HCT116 (cell line): Measurements from ENCODE around the gene ADAM30.

Source experiments
- CEBPB ChIP-seq: IDR thresholded peaks from 2 replicates; pipeline ENCODE4 v1.6.1; 2012; ENCODE audit warnings: low read depth
- CTCF ChIP-seq, 3 experiments: fragments of 200-600 bp in 1 of 3; sonication (generic) in 1 of 3; IDR thresholded peaks in 2 of 3; conservative IDR thresholded peaks in 1 of 3; 2 replicates each; pipeline ENCODE4 v1.5.1; 2012 to 2017; ENCODE audit warnings: low read depth in 2 of 3, low read length in 2 of 3, antibody characterized with exemption in 1 of 3, borderline replicate concordance in 1 of 3, control low read depth in 1 of 3, mild to moderate bottlenecking in 1 of 3, mixed read lengths in 1 of 3, mixed run types in 1 of 3, moderate library complexity in 1 of 3; ENCODE audit not compliant: insufficient read depth in 1 of 3
- EGR1 ChIP-seq: IDR thresholded peaks from 2 replicates; pipeline ENCODE4 v1.6.1; 2012; ENCODE audit warnings: low read depth
- ELF1 ChIP-seq: IDR thresholded peaks from 2 replicates; pipeline ENCODE4 v1.6.1; 2012; ENCODE audit warnings: low read depth, borderline replicate concordance
- EZH2 ChIP-seq: fragments of 200-600 bp; sonication (generic); IDR thresholded peaks from 2 replicates; pipeline ENCODE4 v1.6.1; 2017; ENCODE audit warnings: antibody characterized with exemption, mixed run types
- EZH2phosphoT487 ChIP-seq: fragments of 200-600 bp; IDR thresholded peaks from 2 replicates; pipeline ENCODE4 v1.6.1; 2018; ENCODE audit warnings: antibody characterized with exemption, borderline replicate concordance
- POLR2A ChIP-seq: IDR thresholded peaks from 2 replicates; pipeline ENCODE4 v1.7.0; 2011; ENCODE audit warnings: borderline replicate concordance; ENCODE audit not compliant: insufficient read depth, insufficient read length; ENCODE audit errors: extremely low read depth
- POLR2AphosphoS5 ChIP-seq: IDR thresholded peaks from 2 replicates; pipeline ENCODE4 v1.6.1; 2011; ENCODE audit warnings: mild to moderate bottlenecking, low read depth, low read length, moderate library complexity
- SP1 ChIP-seq: IDR thresholded peaks from 2 replicates; pipeline ENCODE4 v1.6.1; 2012; ENCODE audit warnings: low read depth
- TCF7L2 ChIP-seq: IDR thresholded peaks from 2 replicates; pipeline ENCODE4 v1.7.0; 2011; ENCODE audit warnings: borderline replicate concordance, inconsistent platforms; ENCODE audit not compliant: insufficient read depth, insufficient read length; ENCODE audit errors: extremely low read depth
- ZBTB33 ChIP-seq: IDR thresholded peaks from 2 replicates; pipeline ENCODE4 v1.6.1; 2011; ENCODE audit warnings: mild to moderate bottlenecking, low read length, moderate library complexity; ENCODE audit not compliant: insufficient replicate concordance; ENCODE audit errors: extremely low read depth
- ZNF274 ChIP-seq: fragments of 200-500 bp; sonication (Bioruptor generic); IDR thresholded peaks from 2 replicates; pipeline ENCODE4 v1.6.1; 2014; ENCODE audit warnings: mild to moderate bottlenecking, low read depth, low read length, inconsistent platforms

GRCh38 chr1:119941392-119941791 lies 45.1 kb upstream of the ADAM30 start:
- no peak for TF ChIP-seq EZH2phosphoT487
- no peak for TF ChIP-seq CTCF (IDR thresholded peaks at IDR 0.05 in 2 of 3, conservative IDR thresholded peaks at IDR 0.05 in 1 of 3; ENCODE audit: borderline replicate concordance in 1 of 3, insufficient read depth in 1 of 3, low read depth in 2 of 3, low read length in 2 of 3)
- no peak for TF ChIP-seq POLR2A
- TF ChIP-seq TCF7L2, result no peak
- no peak for TF ChIP-seq EZH2
- no peak for TF ChIP-seq POLR2AphosphoS5
- TF ChIP-seq SP1, result no peak
- TF ChIP-seq ZBTB33, result no peak
- TF ChIP-seq CEBPB, result no peak
- TF ChIP-seq ELF1, result no peak
- no peak for TF ChIP-seq ZNF274
- TF ChIP-seq EGR1, result no peak
